GM23248 (cell line): ENCODE measurements around the gene TAF1C.

Experiments used
- EZH2 ChIP-seq: fragments of 200-600 bp; sonication (generic); IDR thresholded peaks from 2 replicates; pipeline ENCODE4 v1.6.1; 2018; ENCODE audit warnings: antibody characterized with exemption, mild to moderate bottlenecking; ENCODE audit not compliant: insufficient read depth, poor library complexity, severe bottlenecking
- EZH2phosphoT487 ChIP-seq: fragments of 200-600 bp; sonication (generic); IDR thresholded peaks from 2 replicates; pipeline ENCODE4 v1.6.1; 2018; ENCODE audit warnings: antibody characterized with exemption, moderate library complexity, mild to moderate bottlenecking, low read depth; ENCODE audit not compliant: insufficient read depth

GRCh38 chr16:84196101-84196500, 9.2 kb upstream of the TAF1C start:
- TF ChIP-seq EZH2phosphoT487 (no peak), EZH2 (no peak)
